ENCODE data around the gene ADAMTS7.
"Not testable (repeated sequence)": the region's sequence is repeated elsewhere in the genome, so short reads cannot be mapped to it uniquely, and the experiment has no call there.

The ADAMTS7 gene

DNA sequence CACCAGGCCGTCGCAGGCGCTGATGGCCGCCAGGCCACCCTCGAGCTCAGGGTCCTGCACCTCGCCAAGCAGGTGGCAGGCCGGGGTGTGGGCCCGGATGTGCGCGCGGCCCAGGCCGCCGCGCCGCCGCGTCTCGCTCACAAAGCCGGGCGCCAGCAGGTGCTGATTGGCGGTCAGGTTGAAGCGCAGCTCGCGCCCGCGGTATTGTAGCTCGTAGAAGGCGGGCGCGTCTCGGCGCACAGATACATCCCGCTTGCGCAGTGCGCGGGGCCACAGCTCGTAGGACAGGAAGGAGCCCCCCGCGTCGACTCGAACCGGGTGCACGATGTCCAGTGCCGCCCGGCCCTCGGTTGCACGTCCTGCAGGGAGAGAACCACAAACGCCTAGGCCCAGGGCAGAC is 11.1 kb downstream of the ADAMTS7 start:
- no peak for DNase-seq
- TF ChIP-seq, protein P1, sequence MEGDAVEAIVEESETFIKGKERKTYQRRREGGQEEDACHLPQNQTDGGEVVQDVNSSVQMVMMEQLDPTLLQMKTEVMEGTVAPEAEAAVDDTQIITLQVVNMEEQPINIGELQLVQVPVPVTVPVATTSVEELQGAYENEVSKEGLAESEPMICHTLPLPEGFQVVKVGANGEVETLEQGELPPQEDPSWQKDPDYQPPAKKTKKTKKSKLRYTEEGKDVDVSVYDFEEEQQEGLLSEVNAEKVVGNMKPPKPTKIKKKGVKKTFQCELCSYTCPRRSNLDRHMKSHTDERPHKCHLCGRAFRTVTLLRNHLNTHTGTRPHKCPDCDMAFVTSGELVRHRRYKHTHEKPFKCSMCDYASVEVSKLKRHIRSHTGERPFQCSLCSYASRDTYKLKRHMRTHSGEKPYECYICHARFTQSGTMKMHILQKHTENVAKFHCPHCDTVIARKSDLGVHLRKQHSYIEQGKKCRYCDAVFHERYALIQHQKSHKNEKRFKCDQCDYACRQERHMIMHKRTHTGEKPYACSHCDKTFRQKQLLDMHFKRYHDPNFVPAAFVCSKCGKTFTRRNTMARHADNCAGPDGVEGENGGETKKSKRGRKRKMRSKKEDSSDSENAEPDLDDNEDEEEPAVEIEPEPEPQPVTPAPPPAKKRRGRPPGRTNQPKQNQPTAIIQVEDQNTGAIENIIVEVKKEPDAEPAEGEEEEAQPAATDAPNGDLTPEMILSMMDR (IDR thresholded peaks at IDR 0.05; ENCODE audit: low read depth, low read length), result no peak
- peaks cover 30% of the 10 kb centered on the region for H3K36me3 ChIP-seq
- no peak overlapping the region for H3K4me3 ChIP-seq (ENCODE audit: low read depth, low read length)
- no peaks in the 10 kb centered on the region for H3K4me1 ChIP-seq
- no peaks in the 10 kb centered on the region for H3K9me3 ChIP-seq
- H3K27me3 ChIP-seq, result no peaks in the 10 kb centered on the region

DNA sequence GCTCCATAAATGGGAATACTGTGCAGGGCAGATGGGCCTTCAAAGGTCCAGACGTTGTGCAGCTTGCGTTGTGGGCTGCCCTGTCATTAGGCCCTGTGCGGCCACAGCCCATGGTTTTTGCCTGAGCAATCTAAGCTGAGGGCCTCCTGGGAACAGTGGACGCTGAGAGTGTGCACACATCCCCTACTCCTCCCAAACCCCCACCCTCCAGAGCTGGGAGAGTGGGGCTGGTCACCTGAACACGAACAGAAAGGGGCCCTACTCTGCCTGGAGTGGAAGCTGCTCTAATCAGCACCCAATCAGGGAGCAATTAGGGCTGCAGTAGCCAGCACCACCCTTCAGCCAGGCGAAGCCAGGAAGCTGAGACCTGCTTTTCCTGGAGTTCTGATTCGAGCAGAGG is 12.2 kb downstream of the ADAMTS7 start:
- H3K27me3 ChIP-seq; H3K4me3 ChIP-seq (ENCODE audit: low read depth, low read length); H3K9me3 ChIP-seq; H3K4me1 ChIP-seq; DNase-seq: not testable (repeated sequence)
- H3K36me3 ChIP-seq, result peaks cover 41% of the 10 kb centered on the region

DNA sequence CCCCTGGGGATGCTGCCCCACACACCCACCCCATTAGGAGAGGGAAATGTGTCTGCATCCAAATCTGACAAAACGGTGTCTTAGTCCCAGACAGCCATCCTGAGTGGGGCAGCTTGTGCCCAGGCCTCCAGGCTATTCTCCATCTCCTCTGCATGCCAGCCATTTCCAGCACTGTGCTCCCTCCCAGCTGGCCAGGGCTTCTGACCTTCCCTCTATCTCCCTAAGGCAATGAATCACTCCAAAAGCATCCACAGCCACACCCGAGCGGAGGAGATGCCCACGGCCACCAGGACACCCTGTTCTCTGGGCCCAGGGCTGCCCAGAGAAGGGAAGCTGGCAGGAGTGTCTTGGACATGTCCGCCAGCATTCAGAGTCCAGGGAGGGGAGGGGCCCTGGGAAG is 12.9 kb downstream of the ADAMTS7 start:
- not testable (repeated sequence) for H3K9me3 ChIP-seq; H3K4me1 ChIP-seq; H3K4me3 ChIP-seq (ENCODE audit: low read depth, low read length); DNase-seq; H3K27me3 ChIP-seq
- H3K36me3 ChIP-seq, result peaks cover 40% of the 10 kb centered on the region

DNA sequence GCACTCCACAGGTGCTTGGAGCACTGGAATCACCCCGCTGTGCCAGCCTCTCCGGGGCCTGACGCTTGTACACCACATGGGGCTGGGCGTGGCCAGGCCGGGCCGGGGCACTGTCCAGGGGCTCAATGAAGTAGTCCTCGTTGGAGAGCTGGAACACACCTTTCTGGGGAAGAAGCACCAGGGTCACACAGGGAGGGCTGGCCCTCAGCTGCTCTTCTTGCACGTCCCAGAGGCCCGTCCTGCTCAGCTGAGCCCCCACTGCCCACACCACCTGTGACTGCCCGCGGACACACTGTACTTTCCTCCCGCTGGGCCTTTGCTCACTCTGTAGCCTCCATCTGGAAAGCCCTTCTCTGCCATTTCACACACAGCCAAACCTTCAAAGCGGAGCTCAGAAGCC is 13.3 kb downstream of the ADAMTS7 start:
- Histone ChIP-seq H3K4me1 (no peaks in the 10 kb centered on the region), H3K9me3 (no peaks in the 10 kb centered on the region), H3K27me3 (no peaks in the 10 kb centered on the region), H3K4me3 (ENCODE audit: low read depth, low read length) (no peak overlapping the region), H3K36me3 (peaks cover 40% of the 10 kb centered on the region)
- DNase-seq, result no peak
- TF ChIP-seq, protein P1 (IDR thresholded peaks at IDR 0.05; ENCODE audit: low read depth, low read length), result no peak

DNA sequence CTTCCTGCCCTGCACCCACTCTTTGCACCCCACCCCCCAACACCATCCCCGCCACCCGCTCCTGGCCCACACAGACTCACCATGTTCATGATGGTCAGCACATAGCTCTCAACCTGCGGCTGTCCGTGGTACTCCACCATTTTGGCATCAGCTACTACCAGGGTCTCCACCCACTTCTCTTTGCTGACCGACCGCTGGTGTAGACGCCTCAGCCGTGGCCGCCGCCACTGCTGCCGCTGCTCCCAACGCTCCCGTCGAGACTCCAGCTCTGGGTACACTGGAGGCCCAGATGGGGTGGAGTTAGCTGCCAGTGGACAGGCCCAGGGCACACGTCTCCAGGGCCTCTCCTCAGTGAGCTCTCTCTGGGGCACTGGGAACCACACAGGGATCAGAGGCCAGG is 14.8 kb downstream of the ADAMTS7 start:
- Histone ChIP-seq H3K9me3 (no peaks in the 10 kb centered on the region), H3K27me3 (no peaks in the 10 kb centered on the region), H3K4me1 (no peaks in the 10 kb centered on the region), H3K4me3 (ENCODE audit: low read depth, low read length) (no peak overlapping the region), H3K36me3 (peaks cover 40% of the 10 kb centered on the region)
- TF ChIP-seq, protein P1 (IDR thresholded peaks at IDR 0.05; ENCODE audit: low read depth, low read length), result no peak
- DNase-seq, result no peak

DNA sequence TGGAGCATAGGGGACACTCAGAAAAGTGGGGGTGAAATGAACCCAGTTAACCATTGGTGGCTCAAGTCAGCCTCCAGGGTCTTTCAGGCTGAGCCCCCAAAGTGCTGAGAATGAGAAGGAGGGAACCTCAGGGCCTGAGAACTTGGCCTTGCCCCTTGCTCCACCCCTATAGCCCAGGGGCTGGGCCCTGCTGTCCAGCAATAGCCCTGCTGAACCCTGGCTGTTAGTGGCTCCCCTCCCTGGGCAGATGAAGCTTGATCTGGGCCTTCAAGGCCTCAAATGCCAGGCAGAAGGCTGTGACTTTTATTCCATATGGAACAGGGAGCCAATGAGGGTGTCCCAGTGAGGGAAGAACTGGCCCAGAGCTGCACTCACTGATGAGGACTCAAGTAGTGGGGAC is 16.2 kb downstream of the ADAMTS7 start:
- Histone ChIP-seq H3K36me3 (peaks cover 42% of the 10 kb centered on the region), H3K4me1 (no peaks in the 10 kb centered on the region), H3K9me3 (no peaks in the 10 kb centered on the region), H3K27me3 (no peaks in the 10 kb centered on the region), H3K4me3 (ENCODE audit: low read depth, low read length) (no peak overlapping the region)
- TF ChIP-seq, protein P1 (IDR thresholded peaks at IDR 0.05; ENCODE audit: low read depth, low read length), result no peak
- DNase-seq, result no peak

DNA sequence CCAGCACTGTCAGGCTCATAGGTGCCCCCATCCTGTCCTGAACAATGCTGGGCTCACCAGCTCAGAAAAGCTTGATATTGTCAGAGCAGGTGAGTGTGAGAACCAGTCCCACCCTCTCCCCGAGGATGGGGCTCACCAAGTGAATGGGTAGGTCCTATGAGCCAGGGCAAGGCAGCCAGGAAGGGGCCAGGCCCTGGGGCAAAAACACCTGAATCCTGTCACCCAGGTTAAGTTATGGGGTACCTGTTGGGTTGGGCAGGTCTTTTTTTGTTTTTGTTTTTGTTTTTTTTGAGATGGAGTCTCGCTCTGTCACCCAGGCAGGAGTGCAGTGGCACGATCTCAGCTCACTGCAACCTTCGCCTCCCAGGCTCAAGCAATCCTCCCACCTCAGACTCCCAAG is 16.8 kb downstream of the ADAMTS7 start:
- peaks cover 48% of the 10 kb centered on the region for H3K36me3 ChIP-seq
- not testable (repeated sequence) for DNase-seq; H3K4me3 ChIP-seq (ENCODE audit: low read depth, low read length); H3K9me3 ChIP-seq; H3K4me1 ChIP-seq; H3K27me3 ChIP-seq

DNA sequence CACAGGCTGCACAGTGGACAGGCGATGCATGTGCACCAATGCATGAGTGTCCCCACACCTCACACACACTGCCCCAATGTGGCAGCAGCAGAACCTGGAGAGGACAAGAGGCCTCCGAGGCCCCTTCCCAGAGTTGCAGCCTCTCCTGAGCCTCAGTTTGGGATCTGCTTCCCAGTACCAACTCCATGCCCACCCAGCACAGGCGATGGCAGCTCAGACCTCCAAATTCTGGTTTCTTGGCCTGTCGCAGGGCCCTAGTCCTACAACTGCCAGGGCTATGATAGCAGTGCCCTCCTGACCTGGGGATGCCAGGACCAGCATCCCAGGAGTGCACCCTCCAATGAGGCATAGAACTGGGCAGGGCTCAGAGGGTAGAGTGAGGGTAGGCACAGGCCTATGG is 19.9 kb downstream of the ADAMTS7 start:
- peaks cover 45% of the 10 kb centered on the region for H3K36me3 ChIP-seq
- H3K4me3 ChIP-seq (ENCODE audit: low read depth, low read length), result no peak overlapping the region
- TF ChIP-seq, protein P1 (IDR thresholded peaks at IDR 0.05; ENCODE audit: low read depth, low read length), result no peak
- H3K27me3 ChIP-seq, result no peaks in the 10 kb centered on the region
- no peak for DNase-seq
- no peaks in the 10 kb centered on the region for H3K9me3 ChIP-seq
- H3K4me1 ChIP-seq, result no peaks in the 10 kb centered on the region

All from BE2C (cell line).